ENCODE measurements around the gene OAS1.

OAS1 gene

GRCh38 chr12:112937741-112938719, 31.3 kb downstream of the OAS1 start, which contains the start of gene OAS3:
Gene OAS3, plus strand, starts transcription at chr12:112938474. Its CDS starts 57 bp downstream, at chr12:112938531.
- no peaks in the 10 kb centered on the region for H3K9me2 ChIP-seq (replicated peaks; ENCODE audit: control insufficient read depth, low read length)
- H3K4me2 ChIP-seq (ENCODE audit: low read length) = peak within 1 kb of the TSS; percentile 91
- H3F3A ChIP-seq (ENCODE audit: control insufficient read depth, insufficient read depth) = peaks cover 18% of the 10 kb centered on the region
- peak; percentile 6 for TF ChIP-seq CTCF (IDR thresholded peaks at IDR 0.05; ENCODE audit: low read depth, low read length, poor library complexity, severe bottlenecking)
- no peak for TF ChIP-seq EZH2phosphoT487 (IDR thresholded peaks at IDR 0.05; ENCODE audit: borderline replicate concordance, low read length)
- no peaks in the 10 kb centered on the region for H3K79me2 ChIP-seq (ENCODE audit: control insufficient read depth, low read length)
- peak within 1 kb of the TSS; percentile 66 for H3K4me3 ChIP-seq (ENCODE audit: low read length)
- no peaks in the 10 kb centered on the region for H3K27me3 ChIP-seq (ENCODE audit: control insufficient read depth, low read length)
- H3K27ac ChIP-seq (ENCODE audit: low read depth, low read length) = no peak within 1 kb of the TSS
- H3K36me3 ChIP-seq (ENCODE audit: control insufficient read depth, low read length) = no peaks in the 10 kb centered on the region
- H3K4me1 ChIP-seq (ENCODE audit: control insufficient read depth, low read length) = peaks cover 32% of the 10 kb centered on the region
- no peaks in the 10 kb centered on the region for H3K9me3 ChIP-seq (ENCODE audit: control insufficient read depth, insufficient read depth, low read length)
- H4K20me1 ChIP-seq (ENCODE audit: control insufficient read depth, insufficient read depth, low read depth, low read length) = no peaks in the 10 kb centered on the region

- Histone ChIP-seq H3K27ac (ENCODE audit: low read depth, low read length) (no peak overlapping the region), H3K9me2 (replicated peaks; ENCODE audit: control insufficient read depth, low read length) (no peaks in the 10 kb centered on the region), H4K20me1 (ENCODE audit: control insufficient read depth, insufficient read depth, low read depth, low read length) (no peaks in the 10 kb centered on the region), H3K79me2 (ENCODE audit: control insufficient read depth, low read length) (no peaks in the 10 kb centered on the region), H3F3A (ENCODE audit: control insufficient read depth, insufficient read depth) (peaks cover 18% of the 10 kb centered on the region), H3K9me3 (ENCODE audit: control insufficient read depth, insufficient read depth, low read length) (no peaks in the 10 kb centered on the region), H3K27me3 (ENCODE audit: control insufficient read depth, low read length) (no peaks in the 10 kb centered on the region), H3K36me3 (ENCODE audit: control insufficient read depth, low read length) (no peaks in the 10 kb centered on the region), H3K4me1 (ENCODE audit: control insufficient read depth, low read length) (peaks cover 32% of the 10 kb centered on the region), H3K4me2 (ENCODE audit: low read length) (peak overlapping the region; percentile 91), H3K4me3 (ENCODE audit: low read length) (peak overlapping the region; percentile 66)
- no peak for TF ChIP-seq EZH2phosphoT487 (IDR thresholded peaks at IDR 0.05; ENCODE audit: borderline replicate concordance, low read length)
These were observed 32.0 kb downstream of the OAS1 start for GRCh38 chr12:112938751-112939150.

GRCh38 chr12:112939761-112940381, 33.1 kb downstream of the OAS1 start:
- peak overlapping the region; percentile 66 for H3K4me3 ChIP-seq (ENCODE audit: low read length)
- no peaks in the 10 kb centered on the region for H3K27me3 ChIP-seq (ENCODE audit: control insufficient read depth, low read length)
- H3F3A ChIP-seq (ENCODE audit: control insufficient read depth, insufficient read depth) = peaks cover 18% of the 10 kb centered on the region
- H3K9me2 ChIP-seq (replicated peaks; ENCODE audit: control insufficient read depth, low read length) = no peaks in the 10 kb centered on the region
- TF ChIP-seq EZH2phosphoT487 (IDR thresholded peaks at IDR 0.05; ENCODE audit: borderline replicate concordance, low read length) (no peak), CTCF (IDR thresholded peaks at IDR 0.05; ENCODE audit: low read depth, low read length, poor library complexity, severe bottlenecking) (no peak)
- no peaks in the 10 kb centered on the region for H3K9me3 ChIP-seq (ENCODE audit: control insufficient read depth, insufficient read depth, low read length)
- no peaks in the 10 kb centered on the region for H4K20me1 ChIP-seq (ENCODE audit: control insufficient read depth, insufficient read depth, low read depth, low read length)
- H3K27ac ChIP-seq (ENCODE audit: low read depth, low read length) = peak overlapping the region; percentile 48
- peak overlapping the region; percentile 91 for H3K4me2 ChIP-seq (ENCODE audit: low read length)
- H3K36me3 ChIP-seq (ENCODE audit: control insufficient read depth, low read length) = no peaks in the 10 kb centered on the region
- H3K4me1 ChIP-seq (ENCODE audit: control insufficient read depth, low read length) = peaks cover 32% of the 10 kb centered on the region
- H3K79me2 ChIP-seq (ENCODE audit: control insufficient read depth, low read length) = no peaks in the 10 kb centered on the region

Measured in DOHH2 (cell line).